Neural cell (in vitro differentiated cells): ENCODE measurements around the gene RAET1E. TPM values are rescaled to one million over a fixed set of nuclear protein-coding genes. Genes with fewer than 3 reads are reported as not detected.
"Not testable (repeated sequence)": the region's sequence is repeated elsewhere in the genome, so short reads cannot be mapped to it uniquely, and the experiment has no call there.

Experiments
- H2AFZ ChIP-seq: fragments of 200-600, 300-800 bp; sonication (generic), shearing (Covaris generic); 2 replicates; pipeline ENCODE4 v1.6.0; 2014; ENCODE audit warnings: low read depth, mild to moderate bottlenecking, antibody characterized with exemption, low read length, moderate library complexity
- H3F3A ChIP-seq: fragments of 200-600 bp; shearing (Covaris generic); 2 replicates; pipeline ENCODE4 v1.6.1; 2016; ENCODE audit warnings: mild to moderate bottlenecking, moderate library complexity, mixed read lengths, antibody characterized with exemption, low read length; ENCODE audit not compliant: insufficient read depth, poor library complexity, severe bottlenecking
- H3K27ac ChIP-seq: fragments of 200-600, 300-800 bp; sonication (generic), shearing (Covaris generic); 2 replicates; pipeline ENCODE4 v1.5.1; 2014; ENCODE audit warnings: mild to moderate bottlenecking, low read length, moderate library complexity
- H3K27me3 ChIP-seq: fragments of 300-800, 200-600 bp; sonication (generic), shearing (Covaris generic); 2 replicates; pipeline ENCODE4 v1.6.0; 2014; ENCODE audit warnings: mild to moderate bottlenecking, low read depth, low read length, moderate library complexity; ENCODE audit not compliant: insufficient read depth
- H3K36me3 ChIP-seq: fragments of 300-800, 200-600 bp; sonication (generic), shearing (Covaris generic); 2 replicates; pipeline ENCODE4 v1.5.1; 2014; ENCODE audit warnings: mild to moderate bottlenecking, antibody characterized with exemption, low read length, moderate library complexity; ENCODE audit not compliant: insufficient read depth
- H3K4me2 ChIP-seq: fragments of 300-800, 200-600 bp; sonication (generic), shearing (Covaris generic); 2 replicates; pipeline ENCODE4 v1.6.0; 2014; ENCODE audit warnings: mild to moderate bottlenecking, low read length
- H3K4me3 ChIP-seq: fragments of 300-800, 200-600 bp; sonication (generic), shearing (Covaris generic); 2 replicates; pipeline ENCODE4 v1.5.1; 2014; ENCODE audit warnings: mild to moderate bottlenecking, low read length, moderate library complexity
- H3K79me2 ChIP-seq: fragments of 200-600 bp; shearing (Covaris generic); replicated peaks from 2 replicates; pipeline ENCODE4 v1.6.0; 2014; ENCODE audit warnings: mild to moderate bottlenecking, low read length, moderate library complexity; ENCODE audit not compliant: insufficient read depth
- H3K9ac ChIP-seq: fragments of 300-800, 200-600 bp; sonication (generic), shearing (Covaris generic); 2 replicates; pipeline ENCODE4 v1.6.1; 2016; ENCODE audit warnings: mild to moderate bottlenecking, low read length, mixed read lengths
- H3K9me2 ChIP-seq: fragments of 200-600 bp; shearing (Covaris generic); 2 replicates; pipeline ENCODE4 v1.6.1; 2016; ENCODE audit warnings: mild to moderate bottlenecking, low read length, mixed read lengths; ENCODE audit not compliant: insufficient read depth
- H3K9me3 ChIP-seq: fragments of 200-600, 300-800 bp; sonication (generic), shearing (Covaris generic); 2 replicates; pipeline ENCODE4 v1.6.1; 2016; ENCODE audit warnings: mild to moderate bottlenecking, mixed run types, low read length, moderate library complexity, mixed read lengths
- H4K20me1 ChIP-seq: fragments of 200-600 bp; shearing (Covaris generic); 2 replicates; pipeline ENCODE4 v1.6.1; 2016; ENCODE audit warnings: mild to moderate bottlenecking, mixed run types; ENCODE audit not compliant: insufficient read depth
- EP300 ChIP-seq: fragments of 450-650 bp; conservative IDR thresholded peaks from 2 replicates; pipeline ENCODE4 v1.6.1; 2014; ENCODE audit warnings: antibody characterized with exemption, mild to moderate bottlenecking, moderate library complexity; ENCODE audit not compliant: poor library complexity, severe bottlenecking
- EZH2 ChIP-seq: fragments of 200-600, 300-800 bp; shearing (Covaris generic), sonication (generic); IDR thresholded peaks from 2 replicates; pipeline ENCODE4 v1.6.1; 2014; ENCODE audit warnings: antibody characterized with exemption, low read length, borderline replicate concordance, mild to moderate bottlenecking; ENCODE audit not compliant: insufficient read depth, poor library complexity, severe bottlenecking
- MXI1 ChIP-seq: fragments of 450-650 bp; conservative IDR thresholded peaks from 2 replicates; pipeline ENCODE4 v1.6.1; 2014; ENCODE audit warnings: antibody characterized with exemption, mild to moderate bottlenecking; ENCODE audit not compliant: poor library complexity, severe bottlenecking
- POLR2AphosphoS5 ChIP-seq: IDR thresholded peaks from 2 replicates; pipeline ENCODE4 v1.6.1; 2012
- RAD21 ChIP-seq: fragments of 450-650 bp; conservative IDR thresholded peaks from 2 replicates; pipeline ENCODE4 v1.6.1; 2014; ENCODE audit warnings: antibody characterized with exemption, mild to moderate bottlenecking, moderate library complexity
- SMC3 ChIP-seq: fragments of 450-650 bp; conservative IDR thresholded peaks from 2 replicates; pipeline ENCODE4 v1.6.1; 2014; ENCODE audit warnings: antibody characterized with exemption, mild to moderate bottlenecking, moderate library complexity; ENCODE audit not compliant: poor library complexity
- TAF1 ChIP-seq: IDR thresholded peaks from 2 replicates; pipeline ENCODE4 v1.6.1; 2012; ENCODE audit warnings: low read depth
- polyA plus RNA-seq: library from polyadenylated mRNA; depleted of rRNA; stranded (reverse); fragments of >200 nt; gene quantifications from 2 replicates; pipeline ENCODE4 v1.2.3, GENCODE V29; 2014
- TF ChIP-seq, protein P1 (sequence below): fragments of 450-650 bp; IDR thresholded peaks from 2 replicates; pipeline ENCODE4 v1.5.1; 2014; ENCODE audit warnings: antibody characterized with exemption, mild to moderate bottlenecking, moderate library complexity; ENCODE audit not compliant: poor library complexity, severe bottlenecking
- TF ChIP-seq, protein P2 (sequence below): IDR thresholded peaks from 2 replicates; pipeline ENCODE4 v1.6.1; 2012; ENCODE audit warnings: borderline replicate concordance

Gene RAET1E
- polyA plus RNA-seq, 1 donor from 2014 or later = not detected

DNA sequence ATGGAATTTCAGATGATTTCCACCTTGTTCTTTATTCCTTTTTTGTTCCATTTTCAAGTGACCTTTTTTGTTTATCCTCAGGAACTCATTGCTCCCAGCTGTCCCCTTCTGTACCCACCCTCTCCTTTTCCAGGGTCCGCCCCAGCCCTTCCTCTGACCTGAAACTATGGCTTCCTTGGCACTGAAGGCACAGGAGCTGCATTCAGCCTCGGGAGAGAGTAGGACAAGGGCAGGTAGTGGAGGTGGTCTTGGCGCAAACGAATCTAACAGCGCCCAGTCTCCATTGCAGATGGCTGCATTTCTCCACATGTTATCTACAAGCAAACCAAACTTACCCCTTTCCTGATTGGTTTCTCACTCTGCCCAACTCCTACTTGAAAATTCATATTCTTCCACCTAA, 35.1 kb upstream of the RAET1E start:
- H3K27me3 ChIP-seq = peaks cover 83% of the 10 kb centered on the region
- no peaks in the 10 kb centered on the region for H3K9me2 ChIP-seq

DNA sequence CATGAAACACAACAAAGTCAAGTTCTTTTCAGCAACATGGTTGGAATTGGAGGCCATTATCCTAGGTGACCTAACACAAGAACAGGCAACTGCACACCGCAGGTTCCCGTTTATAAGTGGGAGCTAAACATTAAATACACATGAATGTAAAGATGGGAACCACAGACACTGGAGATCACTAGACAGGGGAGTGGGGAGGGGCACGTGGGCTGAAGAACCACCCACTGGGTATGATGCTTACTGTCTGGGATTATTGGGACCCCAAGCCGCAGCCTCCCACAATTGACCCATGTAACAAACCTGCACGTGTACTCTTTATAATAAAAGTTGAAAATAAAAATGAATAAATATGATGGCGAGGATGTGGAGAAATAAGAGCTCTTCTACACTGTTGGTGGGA, 33.6 kb upstream of the RAET1E start:
- no peaks in the 10 kb centered on the region for H4K20me1 ChIP-seq
- no peaks in the 10 kb centered on the region for H3F3A ChIP-seq
- no peaks in the 10 kb centered on the region for H3K36me3 ChIP-seq
- H2AFZ ChIP-seq = no peak overlapping the region
- no peak overlapping the region for H3K27ac ChIP-seq
- no peaks in the 10 kb centered on the region for H3K79me2 ChIP-seq
- no peak overlapping the region for H3K4me2 ChIP-seq
- peaks cover 78% of the 10 kb centered on the region for H3K27me3 ChIP-seq
- no peak overlapping the region for H3K9ac ChIP-seq
- no peaks in the 10 kb centered on the region for H3K9me2 ChIP-seq
- TF ChIP-seq SMC3 (no peak), EP300 (no peak), MXI1 (no peak), EZH2 (no peak), TAF1 (no peak), RAD21 (no peak)
- TF ChIP-seq, protein P1, sequence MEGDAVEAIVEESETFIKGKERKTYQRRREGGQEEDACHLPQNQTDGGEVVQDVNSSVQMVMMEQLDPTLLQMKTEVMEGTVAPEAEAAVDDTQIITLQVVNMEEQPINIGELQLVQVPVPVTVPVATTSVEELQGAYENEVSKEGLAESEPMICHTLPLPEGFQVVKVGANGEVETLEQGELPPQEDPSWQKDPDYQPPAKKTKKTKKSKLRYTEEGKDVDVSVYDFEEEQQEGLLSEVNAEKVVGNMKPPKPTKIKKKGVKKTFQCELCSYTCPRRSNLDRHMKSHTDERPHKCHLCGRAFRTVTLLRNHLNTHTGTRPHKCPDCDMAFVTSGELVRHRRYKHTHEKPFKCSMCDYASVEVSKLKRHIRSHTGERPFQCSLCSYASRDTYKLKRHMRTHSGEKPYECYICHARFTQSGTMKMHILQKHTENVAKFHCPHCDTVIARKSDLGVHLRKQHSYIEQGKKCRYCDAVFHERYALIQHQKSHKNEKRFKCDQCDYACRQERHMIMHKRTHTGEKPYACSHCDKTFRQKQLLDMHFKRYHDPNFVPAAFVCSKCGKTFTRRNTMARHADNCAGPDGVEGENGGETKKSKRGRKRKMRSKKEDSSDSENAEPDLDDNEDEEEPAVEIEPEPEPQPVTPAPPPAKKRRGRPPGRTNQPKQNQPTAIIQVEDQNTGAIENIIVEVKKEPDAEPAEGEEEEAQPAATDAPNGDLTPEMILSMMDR = no peak
- H3K9me3 ChIP-seq = peaks cover 1% of the 10 kb centered on the region
- H3K4me3 ChIP-seq = no peak overlapping the region

More for the DNA sequence above, 35.1 kb upstream of the RAET1E start:
- no peak overlapping the region for H2AFZ ChIP-seq
- H3K4me3 ChIP-seq = no peak overlapping the region
- no peaks in the 10 kb centered on the region for H4K20me1 ChIP-seq
- no peak overlapping the region for H3K27ac ChIP-seq
- H3K9me3 ChIP-seq = no peaks in the 10 kb centered on the region
- H3F3A ChIP-seq = no peaks in the 10 kb centered on the region
- no peaks in the 10 kb centered on the region for H3K79me2 ChIP-seq
- no peaks in the 10 kb centered on the region for H3K36me3 ChIP-seq
- no peak overlapping the region for H3K4me2 ChIP-seq
- TF ChIP-seq EP300 = no peak
- no peak for TF ChIP-seq TAF1
- TF ChIP-seq EZH2 = no peak
- TF ChIP-seq RAD21 = no peak
- no peak for TF ChIP-seq SMC3
- TF ChIP-seq MXI1 = no peak
- no peak for TF ChIP-seq POLR2AphosphoS5
- H3K9ac ChIP-seq = no peak overlapping the region

DNA sequence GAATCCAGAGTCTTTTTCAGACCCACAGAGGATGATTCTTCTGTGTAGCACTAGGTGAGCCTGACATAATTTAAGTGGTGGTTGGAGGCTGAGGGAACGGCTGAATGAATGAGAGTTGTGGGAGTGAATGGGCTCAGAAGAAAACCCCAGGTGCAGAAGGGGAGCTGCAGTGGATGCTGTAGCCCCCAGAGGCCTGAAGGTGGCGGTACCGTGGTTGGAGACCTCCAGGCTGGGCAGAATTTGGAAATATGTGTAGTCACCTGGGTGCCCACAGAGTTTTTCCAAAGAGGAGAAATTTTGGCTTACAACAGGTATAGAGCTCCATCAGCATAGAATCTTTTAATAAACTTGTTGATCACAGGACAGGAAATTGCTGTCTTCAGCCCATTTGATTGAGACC, 31.5 kb upstream of the RAET1E start:
- Histone ChIP-seq H3K27me3 (peaks cover 78% of the 10 kb centered on the region), H2AFZ (no peak overlapping the region), H3K27ac (no peak overlapping the region), H3K79me2 (no peaks in the 10 kb centered on the region), H3K4me3 (no peak overlapping the region), H3K9me3 (peaks cover 4% of the 10 kb centered on the region), H3K4me2 (no peak overlapping the region), H4K20me1 (no peaks in the 10 kb centered on the region), H3K9ac (no peak overlapping the region), H3F3A (no peaks in the 10 kb centered on the region), H3K9me2 (no peaks in the 10 kb centered on the region), H3K36me3 (no peaks in the 10 kb centered on the region)
- TF ChIP-seq TAF1 (no peak), POLR2AphosphoS5 (no peak), MXI1 (no peak), SMC3 (no peak), EP300 (no peak), EZH2 (no peak), RAD21 (no peak)
- TF ChIP-seq, protein P2, sequence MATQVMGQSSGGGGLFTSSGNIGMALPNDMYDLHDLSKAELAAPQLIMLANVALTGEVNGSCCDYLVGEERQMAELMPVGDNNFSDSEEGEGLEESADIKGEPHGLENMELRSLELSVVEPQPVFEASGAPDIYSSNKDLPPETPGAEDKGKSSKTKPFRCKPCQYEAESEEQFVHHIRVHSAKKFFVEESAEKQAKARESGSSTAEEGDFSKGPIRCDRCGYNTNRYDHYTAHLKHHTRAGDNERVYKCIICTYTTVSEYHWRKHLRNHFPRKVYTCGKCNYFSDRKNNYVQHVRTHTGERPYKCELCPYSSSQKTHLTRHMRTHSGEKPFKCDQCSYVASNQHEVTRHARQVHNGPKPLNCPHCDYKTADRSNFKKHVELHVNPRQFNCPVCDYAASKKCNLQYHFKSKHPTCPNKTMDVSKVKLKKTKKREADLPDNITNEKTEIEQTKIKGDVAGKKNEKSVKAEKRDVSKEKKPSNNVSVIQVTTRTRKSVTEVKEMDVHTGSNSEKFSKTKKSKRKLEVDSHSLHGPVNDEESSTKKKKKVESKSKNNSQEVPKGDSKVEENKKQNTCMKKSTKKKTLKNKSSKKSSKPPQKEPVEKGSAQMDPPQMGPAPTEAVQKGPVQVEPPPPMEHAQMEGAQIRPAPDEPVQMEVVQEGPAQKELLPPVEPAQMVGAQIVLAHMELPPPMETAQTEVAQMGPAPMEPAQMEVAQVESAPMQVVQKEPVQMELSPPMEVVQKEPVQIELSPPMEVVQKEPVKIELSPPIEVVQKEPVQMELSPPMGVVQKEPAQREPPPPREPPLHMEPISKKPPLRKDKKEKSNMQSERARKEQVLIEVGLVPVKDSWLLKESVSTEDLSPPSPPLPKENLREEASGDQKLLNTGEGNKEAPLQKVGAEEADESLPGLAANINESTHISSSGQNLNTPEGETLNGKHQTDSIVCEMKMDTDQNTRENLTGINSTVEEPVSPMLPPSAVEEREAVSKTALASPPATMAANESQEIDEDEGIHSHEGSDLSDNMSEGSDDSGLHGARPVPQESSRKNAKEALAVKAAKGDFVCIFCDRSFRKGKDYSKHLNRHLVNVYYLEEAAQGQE = no peak
- TF ChIP-seq, protein P1 = no peak

DNA sequence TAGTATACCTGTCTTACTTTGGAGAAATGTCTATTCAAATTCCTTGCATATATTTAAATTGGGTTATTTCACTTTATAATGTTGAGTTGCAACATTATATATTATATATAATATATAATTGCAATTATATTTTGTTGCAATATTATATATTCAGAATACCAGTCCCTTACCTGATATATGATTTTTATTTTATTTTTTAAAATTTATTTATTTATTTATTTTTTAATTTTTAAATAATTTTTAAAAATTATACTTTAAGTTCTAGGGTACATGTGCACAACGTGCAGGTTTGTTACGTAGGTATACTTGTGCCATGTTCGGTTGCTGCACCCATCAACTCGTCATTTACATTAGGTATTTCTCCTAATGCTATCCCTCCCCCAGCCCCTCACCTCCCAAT, 29.1 kb upstream of the RAET1E start:
- not testable (repeated sequence) for H3K9me2 ChIP-seq
- H3K27me3 ChIP-seq = peaks cover 86% of the 10 kb centered on the region

More for the DNA sequence above, 29.1 kb upstream of the RAET1E start:
- not testable (repeated sequence) for H3K9me3 ChIP-seq, H3K4me2 ChIP-seq, H3F3A ChIP-seq, H3K79me2 ChIP-seq, H3K4me3 ChIP-seq, H4K20me1 ChIP-seq, H3K9ac ChIP-seq, H3K27ac ChIP-seq, H3K36me3 ChIP-seq, H2AFZ ChIP-seq
